DOHH2 (cell line): ENCODE data around the gene BBC3.

ENCODE experiments used
- H3F3A ChIP-seq: fragments of 200-600 bp; sonication (generic), shearing (Covaris generic); 2 replicates; pipeline ENCODE4 v1.6.0; 2016; ENCODE audit warnings: antibody characterized with exemption, mild to moderate bottlenecking; ENCODE audit not compliant: control insufficient read depth, insufficient read depth
- H3K27ac ChIP-seq: fragments of 200-600 bp; sonication (generic); 2 replicates; pipeline ENCODE4 v1.5.1; 2014; ENCODE audit warnings: low read depth, mild to moderate bottlenecking, low read length, moderate library complexity
- H3K27me3 ChIP-seq: fragments of 200-600 bp; sonication (generic); 2 replicates; pipeline ENCODE4 v1.6.1; 2014; ENCODE audit warnings: mild to moderate bottlenecking, low read length, mixed read lengths; ENCODE audit not compliant: control insufficient read depth
- H3K36me3 ChIP-seq: fragments of 200-600 bp; sonication (generic); 2 replicates; pipeline ENCODE4 v1.6.1; 2014; ENCODE audit warnings: mild to moderate bottlenecking, low read length, moderate library complexity, mixed read lengths; ENCODE audit not compliant: control insufficient read depth
- H3K4me1 ChIP-seq: fragments of 200-600 bp; sonication (generic); 2 replicates; pipeline ENCODE4 v1.6.1; 2014; ENCODE audit warnings: mild to moderate bottlenecking, low read length, mixed read lengths; ENCODE audit not compliant: control insufficient read depth
- H3K4me2 ChIP-seq: fragments of 200-600 bp; sonication (generic); 2 replicates; pipeline ENCODE4 v1.6.0; 2014; ENCODE audit warnings: mild to moderate bottlenecking, low read length, moderate library complexity
- H3K4me3 ChIP-seq: fragments of 200-600 bp; sonication (generic); 2 replicates; pipeline ENCODE4 v1.5.1; 2014; ENCODE audit warnings: mild to moderate bottlenecking, low read length, mixed read lengths
- H3K79me2 ChIP-seq: fragments of 200-600 bp; sonication (generic); 2 replicates; pipeline ENCODE4 v1.6.1; 2014; ENCODE audit warnings: mild to moderate bottlenecking, low read length, mixed read lengths; ENCODE audit not compliant: control insufficient read depth
- H3K9me2 ChIP-seq: fragments of 200-600 bp; sonication (generic); replicated peaks from 2 replicates; pipeline ENCODE4 v1.6.1; 2014; ENCODE audit warnings: mild to moderate bottlenecking, low read length, mixed read lengths; ENCODE audit not compliant: control insufficient read depth
- H3K9me3 ChIP-seq: fragments of 200-600 bp; sonication (generic); 2 replicates; pipeline ENCODE4 v1.6.1; 2014; ENCODE audit warnings: antibody characterized with exemption, low read length, mixed read lengths; ENCODE audit not compliant: control insufficient read depth, insufficient read depth
- H4K20me1 ChIP-seq: fragments of 200-600 bp; sonication (generic); 2 replicates; pipeline ENCODE4 v1.6.0; 2014; ENCODE audit warnings: low read depth, mild to moderate bottlenecking, antibody characterized with exemption, low read length, moderate library complexity; ENCODE audit not compliant: control insufficient read depth, insufficient read depth
- EZH2phosphoT487 ChIP-seq: fragments of 200-600 bp; sonication (generic); IDR thresholded peaks from 2 replicates; pipeline ENCODE4 v1.6.1; 2017; ENCODE audit warnings: borderline replicate concordance, mild to moderate bottlenecking, antibody characterized with exemption, low read length, moderate library complexity, mixed read lengths
- TF ChIP-seq, protein P1 (sequence below): fragments of 200-600 bp; sonication (generic); IDR thresholded peaks from one replicate; pipeline ENCODE4 v1.5.1; 2014; ENCODE audit warnings: antibody characterized with exemption, mild to moderate bottlenecking, low read depth, low read length; ENCODE audit not compliant: poor library complexity, severe bottlenecking

The BBC3 gene

DNA sequence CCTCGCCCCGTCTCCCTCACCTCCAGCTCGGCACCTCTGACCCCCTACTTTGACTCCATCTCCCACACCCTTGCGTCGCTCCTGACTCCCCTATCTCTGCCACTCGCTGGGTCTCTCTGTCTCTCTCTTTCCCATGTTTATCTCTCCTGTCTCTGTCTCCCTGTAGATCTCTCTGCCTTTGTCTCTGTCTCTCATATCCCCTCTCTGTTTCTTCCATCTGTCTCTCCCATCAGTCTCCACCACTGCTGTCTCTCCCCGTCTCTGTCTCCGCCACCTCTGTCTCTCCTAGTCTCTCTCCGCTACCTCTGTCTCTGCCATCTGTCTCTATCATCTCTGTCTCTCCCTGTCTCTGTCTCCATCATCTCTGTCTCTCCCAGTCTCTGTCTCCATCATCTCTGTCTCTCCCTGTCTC lies 12.4 kb upstream of the BBC3 start:
- Histone ChIP-seq H3F3A (peaks cover 16% of the 10 kb centered on the region), H3K36me3 (no peaks in the 10 kb centered on the region), H3K9me3 (no peaks in the 10 kb centered on the region), H3K27ac (no peak overlapping the region), H3K9me2 (no peaks in the 10 kb centered on the region), H3K4me2 (peak overlapping the region; percentile 78), H3K4me1 (peaks cover 64% of the 10 kb centered on the region), H3K4me3 (peak overlapping the region; percentile 69), H4K20me1 (no peaks in the 10 kb centered on the region), H3K79me2 (no peaks in the 10 kb centered on the region), H3K27me3 (peaks cover 36% of the 10 kb centered on the region)
- no peak for TF ChIP-seq EZH2phosphoT487
- TF ChIP-seq, protein P1, sequence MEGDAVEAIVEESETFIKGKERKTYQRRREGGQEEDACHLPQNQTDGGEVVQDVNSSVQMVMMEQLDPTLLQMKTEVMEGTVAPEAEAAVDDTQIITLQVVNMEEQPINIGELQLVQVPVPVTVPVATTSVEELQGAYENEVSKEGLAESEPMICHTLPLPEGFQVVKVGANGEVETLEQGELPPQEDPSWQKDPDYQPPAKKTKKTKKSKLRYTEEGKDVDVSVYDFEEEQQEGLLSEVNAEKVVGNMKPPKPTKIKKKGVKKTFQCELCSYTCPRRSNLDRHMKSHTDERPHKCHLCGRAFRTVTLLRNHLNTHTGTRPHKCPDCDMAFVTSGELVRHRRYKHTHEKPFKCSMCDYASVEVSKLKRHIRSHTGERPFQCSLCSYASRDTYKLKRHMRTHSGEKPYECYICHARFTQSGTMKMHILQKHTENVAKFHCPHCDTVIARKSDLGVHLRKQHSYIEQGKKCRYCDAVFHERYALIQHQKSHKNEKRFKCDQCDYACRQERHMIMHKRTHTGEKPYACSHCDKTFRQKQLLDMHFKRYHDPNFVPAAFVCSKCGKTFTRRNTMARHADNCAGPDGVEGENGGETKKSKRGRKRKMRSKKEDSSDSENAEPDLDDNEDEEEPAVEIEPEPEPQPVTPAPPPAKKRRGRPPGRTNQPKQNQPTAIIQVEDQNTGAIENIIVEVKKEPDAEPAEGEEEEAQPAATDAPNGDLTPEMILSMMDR = no peak

DNA sequence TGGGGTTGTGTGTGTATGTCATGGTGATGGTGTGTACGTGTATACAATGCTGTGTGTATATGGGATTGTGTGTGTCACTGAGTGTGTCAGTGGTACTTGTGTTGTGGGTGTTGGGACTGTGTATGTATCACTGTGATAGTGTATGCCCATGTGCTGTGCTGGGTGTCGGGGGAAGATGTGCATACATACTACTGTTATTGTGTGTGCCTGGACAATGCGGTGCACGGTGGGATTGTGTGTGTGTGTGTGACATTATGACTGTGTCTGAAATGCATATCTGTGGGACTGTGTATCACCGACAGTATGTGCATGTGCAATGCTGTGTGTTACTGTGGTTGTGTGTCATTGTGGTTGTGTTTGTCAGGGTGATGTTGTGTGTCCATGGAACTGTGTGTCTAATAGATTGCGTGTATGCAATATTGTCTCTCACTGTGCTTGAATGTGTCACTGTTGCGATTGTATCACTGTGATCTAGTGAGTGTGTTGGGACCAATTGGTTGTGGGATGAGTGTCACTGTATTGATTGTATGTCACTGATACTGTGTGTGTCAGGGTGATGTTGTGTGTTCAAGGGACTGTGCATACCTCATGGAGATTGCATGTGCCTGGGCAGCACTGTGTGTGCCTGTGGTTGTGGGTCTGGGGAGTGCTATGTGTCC lies 11.0 kb upstream of the BBC3 start:
- Histone ChIP-seq H3K27ac (no peak overlapping the region), H3K79me2 (no peaks in the 10 kb centered on the region), H4K20me1 (no peaks in the 10 kb centered on the region), H3K9me3 (no peaks in the 10 kb centered on the region), H3K9me2 (no peaks in the 10 kb centered on the region), H3K4me2 (peak overlapping the region; percentile 54), H3F3A (peaks cover 12% of the 10 kb centered on the region), H3K27me3 (peaks cover 36% of the 10 kb centered on the region), H3K4me1 (peaks cover 62% of the 10 kb centered on the region), H3K4me3 (no peak overlapping the region), H3K36me3 (no peaks in the 10 kb centered on the region)
- TF ChIP-seq, protein P1 = no peak
- no peak for TF ChIP-seq EZH2phosphoT487

DNA sequence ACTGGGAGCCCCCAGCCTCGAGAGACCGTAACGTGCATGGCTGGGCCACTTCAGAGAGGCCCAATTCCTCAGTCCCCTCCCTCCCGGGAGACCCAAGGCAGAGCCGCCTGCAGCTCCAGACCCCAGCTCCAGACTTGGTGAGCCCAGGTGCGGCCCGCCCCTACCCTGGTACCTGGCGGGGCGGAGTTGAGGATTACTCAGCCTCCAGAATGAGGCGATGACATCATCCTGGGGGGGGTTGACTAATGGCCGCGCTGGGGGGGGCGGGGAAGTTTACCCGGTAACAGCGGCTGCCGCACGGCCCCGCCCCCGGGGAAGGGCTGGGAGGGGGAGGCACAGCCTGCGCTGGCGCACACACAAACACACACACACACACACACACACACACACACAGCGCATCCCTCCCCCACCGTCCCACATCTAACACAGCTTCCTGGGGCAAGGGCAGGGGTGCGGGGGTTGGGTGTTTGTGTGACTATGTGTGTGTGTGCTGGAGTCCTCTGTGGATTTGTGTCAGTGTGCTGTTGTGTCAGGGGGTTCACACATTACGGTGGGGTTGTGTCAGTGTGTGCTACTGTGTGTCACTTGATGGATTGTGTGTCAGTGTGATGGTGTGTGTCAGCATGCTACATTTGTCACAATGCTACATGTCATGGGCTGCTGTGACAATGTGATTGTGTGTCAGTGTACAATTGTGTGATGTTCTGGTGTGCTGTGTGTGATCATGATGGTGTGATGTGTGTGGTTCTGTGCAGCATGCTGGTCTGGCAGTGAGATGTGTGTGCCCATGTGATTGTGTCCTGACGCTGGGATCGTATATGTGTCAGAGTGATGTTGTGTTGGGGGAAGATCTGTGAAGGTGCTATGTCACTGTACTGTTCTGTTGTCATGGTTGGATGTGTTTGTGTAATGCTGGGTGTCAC lies 10.3 kb upstream of the BBC3 start:
- H3K4me2 ChIP-seq = peak overlapping the region; percentile 54
- peaks cover 36% of the 10 kb centered on the region for H3K27me3 ChIP-seq
- no peaks in the 10 kb centered on the region for H3K79me2 ChIP-seq
- H3K4me1 ChIP-seq = peaks cover 70% of the 10 kb centered on the region
- H3K9me3 ChIP-seq = no peaks in the 10 kb centered on the region
- H3F3A ChIP-seq = peaks cover 12% of the 10 kb centered on the region
- H4K20me1 ChIP-seq = no peaks in the 10 kb centered on the region
- H3K36me3 ChIP-seq = no peaks in the 10 kb centered on the region
- H3K4me3 ChIP-seq = peak overlapping the region; percentile 42
- H3K27ac ChIP-seq = no peak overlapping the region
- no peak for TF ChIP-seq EZH2phosphoT487
- TF ChIP-seq, protein P1 = no peak
- no peaks in the 10 kb centered on the region for H3K9me2 ChIP-seq
